CD4-positive, alpha-beta T cell treated with Interleukin-21 for 1 hour (primary cell): Measurements from ENCODE around the gene MACF1.
"Not testable (repeated sequence)": the region's sequence is repeated elsewhere in the genome, so short reads cannot be mapped to it uniquely, and the experiment has no call there.

Experiments used
- DNase-seq: peaks from one replicate; pipeline ENCODE4 v3.0.0-alpha.2; 2020

The MACF1 gene

DNA sequence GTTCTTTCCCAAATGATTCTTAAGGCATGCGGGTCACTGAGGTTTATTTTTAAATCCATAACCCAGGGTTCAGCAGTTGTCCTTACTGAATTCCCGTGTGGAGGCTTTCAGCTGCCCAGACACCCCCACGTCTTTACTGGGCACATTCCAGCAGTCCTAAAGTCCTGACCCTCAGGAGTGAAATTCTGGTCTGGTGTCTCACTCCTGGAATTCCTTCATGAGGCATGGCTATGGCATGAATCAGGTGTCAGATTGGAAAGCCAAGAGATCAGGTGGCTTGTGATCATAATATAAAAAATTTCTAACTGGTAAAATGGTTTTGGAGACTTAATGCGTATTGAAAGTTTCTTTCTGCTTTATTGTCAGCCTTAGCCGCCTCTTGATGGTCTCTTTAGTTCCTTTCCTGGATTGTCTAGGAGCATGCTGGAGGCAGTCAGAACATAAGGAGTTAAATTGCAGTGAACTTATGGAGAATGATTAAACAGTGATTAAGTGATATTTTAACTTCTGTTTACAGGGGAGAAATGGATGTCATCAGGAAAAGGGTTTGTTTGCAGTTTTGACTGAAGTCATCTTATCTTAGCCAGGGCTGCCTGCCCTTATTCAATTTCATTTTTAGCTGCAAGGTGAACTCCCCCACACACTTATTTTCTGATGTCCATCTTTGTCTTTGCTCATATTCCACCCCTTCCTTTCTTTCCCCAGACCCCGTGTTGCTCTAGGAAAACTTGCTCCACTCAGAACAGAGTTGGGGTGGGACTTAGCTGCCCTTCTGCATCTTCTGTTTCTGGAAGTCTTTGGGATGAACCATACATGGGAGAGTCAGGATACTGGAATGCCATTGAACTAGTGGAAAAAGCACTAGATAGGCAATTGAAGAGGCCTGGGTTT is 25.7 kb upstream of the MACF1 start:
- DNase-seq = no peak

DNA sequence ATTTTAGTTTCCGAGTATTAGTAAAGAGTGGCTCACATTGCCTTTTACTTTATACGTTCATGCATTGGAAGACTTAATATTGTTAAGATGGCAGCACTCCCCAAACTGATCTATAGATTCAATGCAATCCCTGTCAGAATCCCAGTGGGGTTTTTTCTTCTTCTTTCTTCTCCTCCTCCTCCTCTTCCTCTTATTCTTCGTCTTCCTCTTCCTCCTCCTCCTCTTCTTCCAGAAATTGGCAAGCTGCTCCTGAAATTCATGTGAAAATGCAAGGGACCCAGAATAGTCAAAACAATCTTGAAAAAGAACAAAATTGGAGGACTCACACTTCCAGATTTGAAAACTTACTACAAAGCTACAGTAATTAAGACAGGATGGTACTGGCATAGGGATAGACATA is 23.2 kb upstream of the MACF1 start:
- DNase-seq = no peak

DNA sequence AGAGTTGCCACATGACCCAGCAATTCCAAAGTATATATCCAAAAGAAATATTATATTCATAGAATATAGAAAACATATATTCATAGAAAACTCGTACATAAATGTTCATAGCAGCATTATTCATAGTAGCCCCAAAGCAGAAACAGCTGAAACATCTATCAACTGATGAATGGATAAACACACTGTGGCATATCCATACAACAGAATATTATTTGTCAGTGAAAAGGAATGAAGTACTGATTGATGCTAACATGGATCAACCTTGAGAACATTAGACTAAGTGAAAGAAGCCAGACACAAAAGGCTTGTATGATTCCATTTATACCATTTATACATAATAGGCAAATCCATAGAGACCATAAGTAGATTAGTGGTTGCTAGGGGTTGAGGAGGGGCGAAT is 21.7 kb upstream of the MACF1 start:
- no peak for DNase-seq

DNA sequence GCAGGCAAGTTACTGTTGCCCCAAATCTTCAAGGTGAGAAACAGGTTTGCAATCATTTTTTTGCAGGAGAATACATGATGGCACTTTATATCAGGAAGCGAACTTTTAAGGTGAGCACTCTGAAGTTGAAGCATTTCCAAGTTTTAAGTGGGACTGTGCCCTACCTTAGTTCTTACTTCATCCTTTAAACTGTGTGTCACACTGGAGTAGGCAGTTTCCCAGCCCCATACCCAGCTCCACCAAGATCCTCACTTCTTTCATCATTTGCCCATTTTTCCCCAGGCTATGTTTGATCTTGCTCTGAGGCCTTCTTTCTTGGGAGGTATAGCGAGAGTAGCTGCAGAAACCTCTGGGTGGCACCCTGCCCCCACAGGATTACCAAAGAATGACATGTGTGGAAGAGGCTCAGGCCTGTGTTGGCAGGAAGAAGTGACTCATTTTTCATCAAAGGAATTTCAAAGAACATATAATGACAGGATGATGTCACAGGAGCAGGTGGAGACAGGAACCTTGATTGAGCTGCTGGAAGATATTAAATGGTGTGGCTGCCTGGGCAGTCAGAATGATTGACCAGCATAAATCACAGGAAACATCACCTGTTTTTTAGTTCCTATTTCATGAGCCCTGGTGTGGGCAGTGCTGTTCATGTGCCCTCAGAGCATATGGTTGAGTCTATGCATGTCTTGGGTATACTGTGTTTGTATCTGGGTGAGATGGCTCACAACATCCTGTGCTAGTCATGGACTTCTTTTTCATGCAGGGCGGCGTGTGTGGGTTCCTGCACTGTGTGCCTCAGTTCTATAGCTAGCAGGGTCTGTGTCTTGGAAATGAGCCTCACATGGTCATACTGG is 20.8 kb upstream of the MACF1 start:
- DNase-seq = peak; percentile 90

DNA sequence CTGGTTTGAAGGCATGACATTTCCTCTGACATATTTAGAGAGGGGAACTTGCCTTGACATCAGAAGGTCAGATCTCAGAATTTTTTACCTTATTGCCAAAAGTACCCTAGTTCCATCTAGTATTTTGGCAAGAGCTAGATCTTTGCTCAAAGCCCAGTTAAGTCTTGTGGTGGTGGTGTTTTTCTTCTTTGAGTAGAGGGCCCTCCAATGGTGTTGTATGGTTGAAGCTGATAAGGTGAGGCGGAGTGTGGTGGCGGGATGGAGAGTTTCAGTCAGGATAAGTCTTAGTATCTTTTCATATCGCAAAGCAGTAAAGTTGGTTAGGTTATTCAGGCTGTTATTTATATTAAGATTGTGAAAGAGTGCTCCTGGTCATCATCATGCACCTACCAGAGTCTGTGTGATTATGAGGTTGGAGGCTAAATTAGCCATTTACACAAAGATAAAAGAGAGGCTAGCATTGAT is 20.1 kb upstream of the MACF1 start:
- no peak for DNase-seq

DNA sequence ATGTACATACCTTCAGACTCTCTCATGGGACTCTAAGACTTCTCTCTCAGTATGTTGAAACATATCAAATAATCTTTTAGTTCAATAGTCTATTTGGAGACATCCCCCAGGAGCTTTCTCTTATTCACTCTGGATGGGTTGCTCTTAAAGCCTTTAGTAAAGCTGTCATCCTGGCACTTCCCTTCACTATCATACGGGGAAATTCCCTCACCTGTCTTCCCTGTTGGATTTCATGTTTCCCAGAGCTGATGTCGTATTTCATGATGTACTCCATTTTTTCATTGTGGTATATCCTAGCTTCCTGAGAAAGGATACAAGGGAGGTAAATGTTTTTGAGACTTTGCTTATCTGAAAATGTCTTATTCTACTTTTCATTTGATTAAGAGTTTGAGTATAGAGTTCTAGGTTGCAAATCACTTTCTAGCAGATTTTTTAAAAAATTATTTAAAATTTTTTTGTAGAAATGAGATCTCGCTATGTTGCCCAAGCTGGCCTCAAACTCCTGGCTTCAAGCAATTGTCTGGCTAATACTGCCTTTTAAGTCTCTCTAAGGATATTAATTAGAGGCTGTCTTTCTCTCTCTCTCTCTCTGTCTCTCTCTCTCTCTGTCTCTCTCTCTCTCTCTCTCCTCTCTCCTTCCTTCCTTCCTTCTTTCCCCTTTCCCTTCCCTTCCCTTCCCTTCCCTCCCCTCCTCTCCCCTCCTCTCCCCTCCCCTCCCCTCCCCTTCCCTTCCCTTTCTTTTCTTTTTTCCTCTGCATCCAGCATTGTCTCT is 17.0 kb upstream of the MACF1 start:
- no peak for DNase-seq

DNA sequence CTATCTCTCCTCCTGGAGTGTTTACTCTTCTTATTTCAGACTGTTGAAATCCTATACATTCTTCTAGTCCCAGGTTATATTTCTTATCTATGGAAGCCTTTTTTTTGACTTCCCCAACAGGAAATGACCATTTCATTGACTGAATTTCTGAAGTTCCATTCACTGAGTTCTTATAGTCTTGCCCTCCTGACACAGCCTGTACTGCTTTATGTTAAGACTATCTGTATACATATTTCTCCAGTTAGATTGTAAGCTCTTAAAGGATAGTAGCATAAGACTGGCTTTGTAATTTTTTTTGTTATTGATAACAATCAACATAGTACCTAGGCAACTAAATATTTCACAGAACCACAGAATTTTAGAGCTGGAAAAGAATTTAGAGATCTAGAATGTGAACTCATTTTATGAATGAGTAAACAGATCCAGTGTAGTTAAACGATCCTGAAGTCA is 14.9 kb upstream of the MACF1 start:
- DNase-seq = no peak

DNA sequence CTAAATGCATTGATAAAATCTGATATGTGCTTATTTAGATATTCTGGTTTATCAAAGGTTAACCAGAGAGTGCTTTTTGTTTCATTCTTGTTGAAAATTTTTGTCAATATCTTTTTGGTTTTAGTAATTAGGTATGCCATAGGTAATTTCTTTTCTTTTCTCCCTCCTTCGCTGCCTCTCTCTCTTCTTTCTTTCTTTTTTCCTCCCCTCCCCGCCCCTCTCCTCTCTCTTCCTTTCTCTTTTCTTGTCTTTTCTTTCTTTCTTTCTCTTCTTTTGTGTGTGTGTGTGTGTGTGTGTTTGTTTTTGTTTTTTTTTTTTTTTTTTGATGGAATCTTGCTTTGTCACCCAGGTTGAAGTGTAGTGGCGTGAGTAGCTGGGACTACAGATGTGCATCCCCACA is 14.4 kb upstream of the MACF1 start:
- DNase-seq = no peak

DNA sequence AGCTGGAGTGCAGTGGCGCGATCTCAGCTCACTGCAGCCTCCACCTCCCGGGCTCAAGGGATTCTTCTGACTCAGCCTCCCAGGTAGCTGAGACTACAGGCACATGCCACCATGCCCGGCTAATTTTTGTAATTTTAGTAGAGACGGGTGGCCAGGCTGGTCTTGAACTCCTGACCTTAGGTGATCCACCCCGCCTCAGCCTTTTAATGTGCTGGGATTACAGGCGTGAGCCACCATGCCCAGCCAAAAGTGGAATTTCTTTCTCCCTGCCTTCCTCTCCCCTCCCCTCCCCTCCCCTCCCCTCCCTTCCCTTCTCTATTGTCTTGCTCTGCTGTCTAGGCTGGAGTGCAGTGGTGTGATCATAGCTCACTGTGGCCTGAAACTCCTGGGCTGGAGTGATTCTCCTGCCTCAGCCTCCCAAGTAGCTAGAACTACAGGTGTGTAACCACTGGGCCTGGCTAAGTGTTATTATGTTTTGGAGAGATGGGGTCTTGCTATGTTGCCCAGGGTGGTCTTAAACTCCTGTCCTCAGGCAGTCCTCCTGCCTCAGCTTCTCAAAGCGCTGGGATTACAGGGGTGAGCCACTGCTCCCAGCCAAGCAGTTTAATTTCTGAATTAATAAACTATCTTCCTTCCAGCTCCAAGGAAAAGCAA is 10.0 kb upstream of the MACF1 start:
- DNase-seq = no peak

DNA sequence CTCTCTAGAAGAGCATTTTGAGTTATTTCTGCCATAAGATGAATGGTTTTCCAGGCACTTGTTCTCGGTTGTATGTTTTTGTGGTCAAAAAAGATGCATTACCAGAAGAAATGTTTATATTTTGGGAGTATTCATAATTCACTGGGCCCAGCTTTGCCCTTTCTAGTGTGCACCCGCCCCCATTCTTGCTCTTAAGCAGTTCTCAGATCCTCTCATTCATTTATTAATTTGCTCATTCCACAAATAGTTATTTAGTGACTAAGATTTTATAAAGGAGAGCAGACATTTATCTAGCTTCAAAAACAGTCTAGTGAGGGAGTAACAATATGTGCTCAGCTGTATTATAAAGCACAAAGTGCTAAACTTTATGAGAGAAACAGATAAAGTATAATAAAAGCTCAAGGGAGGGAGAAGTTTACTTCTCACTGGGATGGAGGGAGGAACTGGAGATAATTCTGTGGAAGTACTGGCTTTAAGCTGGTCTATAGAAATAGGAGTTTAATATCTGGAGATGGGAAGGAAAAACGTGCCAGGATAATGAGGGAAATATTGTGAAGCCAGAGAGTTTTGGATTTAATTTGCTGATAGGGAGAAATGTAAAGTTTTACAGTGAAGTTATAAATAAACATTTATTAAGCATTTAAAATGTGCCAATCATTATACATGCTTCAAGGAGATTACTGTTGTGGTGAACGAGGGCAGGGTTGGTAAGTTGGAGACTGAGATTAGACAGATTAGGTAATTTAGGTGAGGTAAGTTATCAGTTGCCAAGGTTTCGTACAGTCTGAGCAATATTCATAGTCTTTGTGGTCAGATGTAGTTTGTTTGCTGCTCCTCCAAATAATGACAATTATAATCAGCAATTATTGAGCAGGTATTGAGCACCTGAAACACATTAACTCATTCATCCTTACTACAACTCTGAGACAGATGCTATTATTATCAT is 9.1 kb upstream of the MACF1 start:
- DNase-seq = peak; percentile 74

DNA sequence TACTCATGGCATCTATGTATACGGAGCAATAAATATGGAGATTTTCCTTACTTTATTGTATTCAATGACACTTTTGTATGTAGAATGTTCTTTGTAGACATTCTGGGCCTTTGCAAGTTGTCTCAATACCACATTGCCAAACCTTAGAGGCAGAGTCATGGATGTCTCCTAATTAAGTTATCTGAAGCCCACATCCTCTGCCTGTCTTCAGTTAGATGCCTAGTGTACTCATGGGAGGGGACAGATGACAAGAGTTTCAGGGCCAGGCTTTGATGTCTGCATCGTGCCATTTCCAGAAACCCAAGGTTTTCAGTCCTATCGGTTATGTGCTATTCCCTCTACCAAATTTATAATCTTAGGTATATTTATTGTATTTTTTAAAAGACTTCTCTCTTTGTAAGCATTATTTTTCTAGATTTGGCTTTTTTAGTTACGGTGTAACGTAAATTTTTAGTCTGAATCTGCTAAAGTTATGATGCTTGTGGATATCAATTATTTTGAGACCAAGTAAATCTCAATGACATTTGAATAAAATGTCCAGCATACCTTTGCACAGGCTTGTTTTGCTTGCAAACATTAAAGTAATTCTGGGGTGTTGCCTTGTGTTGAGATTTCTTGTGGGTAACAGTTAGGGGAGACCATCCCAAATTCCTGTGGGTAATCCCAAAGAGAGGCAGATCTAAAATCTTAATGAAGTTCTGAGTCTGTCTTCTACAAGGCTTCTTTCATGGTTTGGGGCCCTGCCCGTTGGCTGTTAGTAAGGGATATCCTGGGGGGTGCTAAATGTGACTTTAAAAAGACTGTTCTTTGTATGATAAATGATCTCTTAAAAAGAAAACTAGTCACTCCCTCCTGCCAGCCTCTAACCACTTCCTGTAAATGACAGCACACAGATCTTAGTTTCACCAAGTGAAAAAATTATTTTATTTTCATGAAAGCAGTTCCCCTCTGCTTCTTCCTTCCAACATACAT is 8.0 kb upstream of the MACF1 start:
- peak; percentile 85 for DNase-seq

DNA sequence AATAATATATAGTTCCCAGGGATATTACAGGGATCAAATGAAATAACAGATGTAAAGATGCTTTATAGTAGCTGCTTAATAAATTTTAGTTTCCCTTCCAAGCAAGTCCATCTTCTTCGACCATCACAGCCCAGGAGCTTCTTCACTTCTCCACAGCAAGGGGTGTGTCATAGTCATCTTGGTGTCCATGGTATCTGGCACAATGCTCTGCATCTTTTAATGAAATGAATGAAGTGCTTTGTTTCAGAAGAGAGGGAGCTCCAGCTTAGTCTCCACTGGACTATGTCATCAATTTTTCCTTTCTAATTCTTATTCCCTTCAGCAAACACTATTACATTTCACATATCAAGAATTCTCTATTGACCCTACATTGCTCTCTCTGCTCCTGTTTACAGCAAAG is 4.9 kb upstream of the MACF1 start:
- no peak for DNase-seq

DNA sequence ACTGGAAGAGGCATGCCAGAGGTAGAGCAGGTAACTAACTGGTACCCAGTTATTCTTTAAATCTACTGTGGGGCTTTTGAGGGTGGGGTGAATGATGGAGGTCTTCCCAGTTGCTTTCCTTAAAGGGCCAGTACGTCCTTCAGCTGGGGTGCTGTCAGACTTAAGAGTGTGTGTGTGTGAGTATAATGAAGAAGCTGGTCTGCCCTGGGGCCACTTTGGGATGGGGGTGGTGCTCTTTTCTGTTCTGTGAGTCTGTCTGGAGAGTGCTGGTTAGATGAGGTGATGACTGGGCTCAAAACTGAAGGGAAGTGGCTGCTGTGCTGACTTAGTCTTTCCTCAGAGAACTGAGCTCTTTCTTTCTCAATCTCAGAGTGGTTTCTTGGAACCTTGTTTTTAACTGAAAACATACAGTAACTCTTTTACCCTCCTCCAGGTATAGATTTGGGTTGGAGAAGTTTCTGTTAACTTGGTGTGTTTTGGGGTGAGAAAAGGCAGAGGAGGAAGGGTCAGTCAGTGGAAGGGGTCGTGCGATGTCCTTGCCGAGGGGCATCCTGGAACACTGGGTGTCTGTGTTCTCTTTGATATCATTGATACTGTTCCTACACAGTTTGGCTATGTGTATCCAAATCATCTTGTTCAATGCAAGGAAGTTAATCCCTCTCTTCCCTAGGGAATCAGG is 746 bp downstream of the MACF1 start:
- DNase-seq = peak; percentile 64

DNA sequence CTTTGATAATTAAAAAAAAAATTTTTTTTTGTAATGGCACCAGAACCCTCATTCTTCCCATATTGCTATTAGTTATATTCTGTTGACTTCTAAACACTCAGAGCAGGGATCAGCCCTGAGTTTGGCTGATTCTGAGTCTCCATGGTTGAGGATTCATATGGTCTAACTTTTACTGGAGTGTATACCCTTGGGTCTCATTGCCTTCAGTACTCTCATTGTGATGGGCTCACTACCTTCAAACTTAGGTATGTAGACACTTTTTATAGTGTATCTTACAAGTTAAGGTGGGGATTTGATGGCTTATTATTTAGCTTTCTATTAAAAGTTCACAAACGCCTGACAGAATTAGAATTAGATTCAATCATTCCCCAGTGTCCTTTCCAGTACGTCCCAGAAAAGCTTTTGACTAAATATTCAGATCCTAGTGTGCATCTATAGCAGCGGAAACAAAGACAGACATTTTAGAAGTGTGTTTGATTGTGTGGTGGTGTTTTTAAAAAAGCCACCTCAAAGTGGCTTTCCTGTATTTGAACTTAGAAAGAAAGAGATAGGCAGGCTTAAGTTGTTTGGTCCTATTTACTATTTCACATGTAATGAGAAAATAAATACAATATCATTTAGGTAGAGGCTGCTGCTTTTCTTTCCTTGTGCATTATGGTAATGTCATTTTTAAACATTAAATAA is 1.4 kb downstream of the MACF1 start:
- DNase-seq = peak; percentile 46

DNA sequence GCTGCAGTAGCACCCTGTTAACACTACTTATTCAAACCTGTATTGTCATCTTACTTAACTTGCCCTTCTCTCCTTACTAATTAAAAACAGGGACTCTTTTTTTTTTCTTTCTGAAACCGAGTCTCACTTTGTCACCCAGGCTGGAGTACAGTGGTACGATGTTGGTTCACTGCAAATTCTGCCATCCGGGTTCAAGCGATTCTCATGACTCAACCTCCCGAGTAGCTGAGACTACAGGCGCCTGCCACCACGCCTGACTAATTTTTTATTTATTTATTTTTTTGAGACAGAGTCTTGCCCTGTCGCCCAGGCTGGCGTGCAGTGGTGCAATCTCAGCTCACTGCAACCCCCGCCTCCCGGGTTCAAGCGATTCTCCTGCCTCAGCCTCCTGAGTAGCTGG is 3.9 kb downstream of the MACF1 start:
- DNase-seq = not testable (repeated sequence)

DNA sequence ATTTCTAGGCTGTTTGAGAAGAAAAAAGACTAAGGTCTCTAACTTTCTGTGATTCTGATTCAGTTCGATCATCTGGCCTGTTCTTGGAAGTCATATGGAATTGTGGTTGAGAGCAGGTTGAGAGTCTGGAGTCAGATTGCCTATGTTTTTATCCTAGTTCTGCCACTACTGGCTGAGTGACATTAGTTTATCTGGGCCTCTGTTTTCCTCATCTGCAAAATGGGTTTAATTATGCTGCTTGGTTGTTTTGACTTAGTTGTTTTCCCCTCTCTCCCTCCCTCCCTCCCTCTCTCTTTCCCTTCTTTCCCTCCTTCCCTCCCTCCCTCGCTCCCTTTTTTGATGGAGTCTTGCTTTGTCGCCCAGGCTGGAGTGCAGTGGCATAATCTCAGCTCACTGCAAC is 6.2 kb downstream of the MACF1 start:
- no peak for DNase-seq

DNA sequence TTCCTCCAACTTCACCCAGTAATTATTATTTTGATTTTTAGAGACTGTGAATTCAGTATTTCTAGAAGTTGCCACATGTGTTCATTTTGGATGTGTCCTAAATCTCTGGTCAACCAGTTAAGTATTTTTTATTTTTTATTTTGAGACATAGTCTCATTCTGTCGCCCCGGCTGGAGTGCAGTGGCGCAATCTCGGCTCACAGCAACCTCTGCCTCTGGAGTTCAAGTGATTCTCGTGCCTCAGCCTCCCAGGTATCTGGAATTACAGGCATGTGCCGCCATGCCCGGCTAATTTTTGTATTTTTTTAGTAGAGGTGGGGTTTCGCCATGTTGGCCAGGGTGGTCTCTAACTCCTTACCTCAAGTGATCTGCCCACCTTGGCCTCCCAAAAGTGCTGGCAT is 8.0 kb downstream of the MACF1 start:
- no peak for DNase-seq

DNA sequence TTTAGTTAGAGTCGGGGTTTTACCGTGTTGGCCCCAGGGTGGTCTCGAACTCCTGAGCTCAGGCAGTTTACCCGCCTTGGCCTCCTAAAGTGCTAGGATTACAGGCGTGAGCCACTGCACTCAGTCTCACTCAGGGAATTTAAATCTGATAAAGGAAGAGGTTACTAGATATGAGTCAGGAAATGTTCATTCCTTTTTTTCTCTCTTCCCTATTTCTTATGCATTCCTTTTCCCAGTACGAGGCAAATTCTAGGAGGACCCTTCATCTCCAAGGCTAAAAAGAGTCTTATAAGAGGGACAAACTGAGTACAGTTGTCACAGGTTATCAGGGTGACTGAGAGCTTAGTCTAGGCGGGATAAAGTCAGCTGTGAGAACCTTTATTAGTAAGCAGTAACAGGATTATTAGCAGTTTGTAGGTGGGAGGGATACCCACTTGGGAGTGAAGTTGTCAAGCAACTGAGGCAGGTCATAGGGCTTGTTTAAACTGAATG is 9.1 kb downstream of the MACF1 start:
- DNase-seq = no peak
